DND-41 (cell line): Measurements from ENCODE around the gene GSDMA.

ENCODE experiments used
- ATAC-seq: fragments of 200-7000 bp; cut with Tn5 transposase; 3 replicates; pipeline ENCODE4 v1.9.1; 2021; ENCODE audit warnings: low read depth; ENCODE audit not compliant: insufficient read depth
- DNase-seq: peaks from one replicate; pipeline ENCODE4 v3.0.0-alpha.2; 2020
- H2AFZ ChIP-seq: 2 replicates; pipeline ENCODE4 v1.6.0; 2012; ENCODE audit warnings: low read depth, low read length
- H3K27ac ChIP-seq: 2 replicates; pipeline ENCODE4 v1.5.1; 2012; ENCODE audit warnings: low read length, inconsistent platforms
- H3K27me3 ChIP-seq: fragments of 200-600 bp; sonication (generic); 2 replicates; pipeline ENCODE4 v1.6.0; 2012; ENCODE audit warnings: low read length, mild to moderate bottlenecking, inconsistent platforms; ENCODE audit not compliant: insufficient read depth, poor library complexity
- H3K36me3 ChIP-seq: 2 replicates; pipeline ENCODE4 v1.5.1; 2012; ENCODE audit warnings: low read length, inconsistent platforms; ENCODE audit not compliant: insufficient read depth
- H3K4me1 ChIP-seq: 2 replicates; pipeline ENCODE4 v1.5.1; 2012; ENCODE audit warnings: mild to moderate bottlenecking, low read length; ENCODE audit not compliant: insufficient read depth
- H3K4me2 ChIP-seq: 2 replicates; pipeline ENCODE4 v1.6.0; 2012; ENCODE audit warnings: mild to moderate bottlenecking, moderate library complexity, low read length, inconsistent platforms; ENCODE audit not compliant: insufficient read depth
- H3K4me3 ChIP-seq, 2 experiments: fragments of 200-600 bp in 1 of 2; shearing (Covaris generic) in 1 of 2; 2 replicates each; pipeline ENCODE4 v1.5.1; 2012 to 2016; ENCODE audit warnings: inconsistent platforms in 2 of 2, low read length in 2 of 2, mild to moderate bottlenecking in 2 of 2, low read depth in 1 of 2, moderate library complexity in 1 of 2
- H3K79me2 ChIP-seq: 2 replicates; pipeline ENCODE4 v1.6.0; 2012; ENCODE audit warnings: low read length, inconsistent platforms; ENCODE audit not compliant: insufficient read depth
- H3K9ac ChIP-seq: 2 replicates; pipeline ENCODE4 v1.6.0; 2012; ENCODE audit warnings: low read depth, mild to moderate bottlenecking, inconsistent platforms, low read length, moderate library complexity
- H3K9me3 ChIP-seq: 2 replicates; pipeline ENCODE4 v1.5.1; 2012; ENCODE audit warnings: low read length, moderate library complexity, mild to moderate bottlenecking, inconsistent platforms; ENCODE audit not compliant: insufficient read depth, severe bottlenecking
- H4K20me1 ChIP-seq: 2 replicates; pipeline ENCODE4 v1.6.0; 2012; ENCODE audit warnings: low read length; ENCODE audit not compliant: insufficient read depth
- EZH2 ChIP-seq: IDR thresholded peaks from 3 replicates; pipeline ENCODE4 v1.6.1; 2012; ENCODE audit warnings: borderline replicate concordance, low read depth, mild to moderate bottlenecking, moderate library complexity, low read length, inconsistent platforms; ENCODE audit not compliant: severe bottlenecking
- TF ChIP-seq, protein P1 (sequence below): IDR thresholded peaks from 2 replicates; pipeline ENCODE4 v1.5.1; 2012; ENCODE audit warnings: borderline replicate concordance, low read length, moderate library complexity, mild to moderate bottlenecking; ENCODE audit not compliant: poor library complexity, severe bottlenecking; ENCODE audit errors: extremely low read depth

Gene GSDMA

GRCh38 chr17:39926588-39927100 is 36.2 kb upstream of the GSDMA start:
- peak overlapping the region; percentile 97 for H3K4me2 ChIP-seq
- H3K27ac ChIP-seq, result peak overlapping the region; percentile 87
- peak overlapping the region; percentile 83 for H3K9ac ChIP-seq
- peak overlapping the region; percentile 90 to 97 for H3K4me3 ChIP-seq
- peaks cover 44% of the 10 kb centered on the region for H4K20me1 ChIP-seq
- peak overlapping the region; percentile 75 for H2AFZ ChIP-seq
- H3K36me3 ChIP-seq, result peaks cover 37% of the 10 kb centered on the region
- DNase-seq (peak; percentile 85), ATAC-seq (peak; percentile 46)
- peaks cover 50% of the 10 kb centered on the region for H3K79me2 ChIP-seq
- peaks cover 41% of the 10 kb centered on the region for H3K4me1 ChIP-seq
- no peaks in the 10 kb centered on the region for H3K9me3 ChIP-seq
- no peaks in the 10 kb centered on the region for H3K27me3 ChIP-seq
- no peak for TF ChIP-seq EZH2
- TF ChIP-seq, protein P1, sequence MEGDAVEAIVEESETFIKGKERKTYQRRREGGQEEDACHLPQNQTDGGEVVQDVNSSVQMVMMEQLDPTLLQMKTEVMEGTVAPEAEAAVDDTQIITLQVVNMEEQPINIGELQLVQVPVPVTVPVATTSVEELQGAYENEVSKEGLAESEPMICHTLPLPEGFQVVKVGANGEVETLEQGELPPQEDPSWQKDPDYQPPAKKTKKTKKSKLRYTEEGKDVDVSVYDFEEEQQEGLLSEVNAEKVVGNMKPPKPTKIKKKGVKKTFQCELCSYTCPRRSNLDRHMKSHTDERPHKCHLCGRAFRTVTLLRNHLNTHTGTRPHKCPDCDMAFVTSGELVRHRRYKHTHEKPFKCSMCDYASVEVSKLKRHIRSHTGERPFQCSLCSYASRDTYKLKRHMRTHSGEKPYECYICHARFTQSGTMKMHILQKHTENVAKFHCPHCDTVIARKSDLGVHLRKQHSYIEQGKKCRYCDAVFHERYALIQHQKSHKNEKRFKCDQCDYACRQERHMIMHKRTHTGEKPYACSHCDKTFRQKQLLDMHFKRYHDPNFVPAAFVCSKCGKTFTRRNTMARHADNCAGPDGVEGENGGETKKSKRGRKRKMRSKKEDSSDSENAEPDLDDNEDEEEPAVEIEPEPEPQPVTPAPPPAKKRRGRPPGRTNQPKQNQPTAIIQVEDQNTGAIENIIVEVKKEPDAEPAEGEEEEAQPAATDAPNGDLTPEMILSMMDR, result peak; percentile 4

- Histone ChIP-seq H4K20me1 (peaks cover 40% of the 10 kb centered on the region), H3K4me3 (peak within 1 kb of the TSS; percentile 90 to 97), H3K4me2 (peak within 1 kb of the TSS; percentile 97), H3K27ac (peak within 1 kb of the TSS; percentile 88), H3K36me3 (peaks cover 31% of the 10 kb centered on the region), H3K79me2 (peaks cover 50% of the 10 kb centered on the region), H3K9me3 (no peaks in the 10 kb centered on the region), H3K4me1 (peaks cover 41% of the 10 kb centered on the region), H2AFZ (peak within 1 kb of the TSS; percentile 100), H3K27me3 (no peaks in the 10 kb centered on the region), H3K9ac (peak within 1 kb of the TSS; percentile 83)
- ATAC-seq (peak; percentile 71), DNase-seq (peak; percentile 94)
- TF ChIP-seq, protein P1, result no peak
- no peak for TF ChIP-seq EZH2
These were observed 35.5 kb upstream of the GSDMA start, which contains the start of the genes LRRC3C and ORMDL3 for GRCh38 chr17:39927101-39927928. Gene LRRC3C, plus strand, starts transcription at chr17:39927732. Its CDS starts 13,792 bp downstream, at chr17:39941524. Gene ORMDL3, minus strand, starts transcription at chr17:39927601. Its CDS starts 3,398 bp downstream, at chr17:39924203.

GRCh38 chr17:39927929-39928857 is 34.6 kb upstream of the GSDMA start:
- no peak for DNase-seq
- ATAC-seq, result peak; percentile 6
- H3K27ac ChIP-seq, result peak overlapping the region; percentile 88

More at GRCh38 chr17:39927929-39928857, 34.6 kb upstream of the GSDMA start:
- no peaks in the 10 kb centered on the region for H3K27me3 ChIP-seq
- peaks cover 50% of the 10 kb centered on the region for H3K79me2 ChIP-seq
- no peaks in the 10 kb centered on the region for H3K9me3 ChIP-seq
- H3K9ac ChIP-seq, result peak overlapping the region; percentile 83
- H2AFZ ChIP-seq, result peak overlapping the region; percentile 100
- H3K36me3 ChIP-seq, result peaks cover 22% of the 10 kb centered on the region
- H3K4me1 ChIP-seq, result peaks cover 41% of the 10 kb centered on the region
- peaks cover 34% of the 10 kb centered on the region for H4K20me1 ChIP-seq
- peak overlapping the region; percentile 97 for H3K4me2 ChIP-seq
- peak overlapping the region; percentile 90 to 97 for H3K4me3 ChIP-seq
- TF ChIP-seq, protein P1, result no peak
- TF ChIP-seq EZH2, result no peak
